Fibroblast of the conjunctiva (primary cell): ENCODE data around the gene ESYT2.
"Not testable (repeated sequence)": the region's sequence is repeated elsewhere in the genome, so short reads cannot be mapped to it uniquely, and the experiment has no call there.

Experiments
- DNase-seq: peaks from one replicate; pipeline ENCODE4 v3.0.0-alpha.2; 2010; ENCODE audit warnings: low read depth

Gene ESYT2, protein sequence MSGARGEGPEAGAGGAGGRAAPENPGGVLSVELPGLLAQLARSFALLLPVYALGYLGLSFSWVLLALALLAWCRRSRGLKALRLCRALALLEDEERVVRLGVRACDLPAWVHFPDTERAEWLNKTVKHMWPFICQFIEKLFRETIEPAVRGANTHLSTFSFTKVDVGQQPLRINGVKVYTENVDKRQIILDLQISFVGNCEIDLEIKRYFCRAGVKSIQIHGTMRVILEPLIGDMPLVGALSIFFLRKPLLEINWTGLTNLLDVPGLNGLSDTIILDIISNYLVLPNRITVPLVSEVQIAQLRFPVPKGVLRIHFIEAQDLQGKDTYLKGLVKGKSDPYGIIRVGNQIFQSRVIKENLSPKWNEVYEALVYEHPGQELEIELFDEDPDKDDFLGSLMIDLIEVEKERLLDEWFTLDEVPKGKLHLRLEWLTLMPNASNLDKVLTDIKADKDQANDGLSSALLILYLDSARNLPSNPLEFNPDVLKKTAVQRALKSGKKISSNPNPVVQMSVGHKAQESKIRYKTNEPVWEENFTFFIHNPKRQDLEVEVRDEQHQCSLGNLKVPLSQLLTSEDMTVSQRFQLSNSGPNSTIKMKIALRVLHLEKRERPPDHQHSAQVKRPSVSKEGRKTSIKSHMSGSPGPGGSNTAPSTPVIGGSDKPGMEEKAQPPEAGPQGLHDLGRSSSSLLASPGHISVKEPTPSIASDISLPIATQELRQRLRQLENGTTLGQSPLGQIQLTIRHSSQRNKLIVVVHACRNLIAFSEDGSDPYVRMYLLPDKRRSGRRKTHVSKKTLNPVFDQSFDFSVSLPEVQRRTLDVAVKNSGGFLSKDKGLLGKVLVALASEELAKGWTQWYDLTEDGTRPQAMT

DNA sequence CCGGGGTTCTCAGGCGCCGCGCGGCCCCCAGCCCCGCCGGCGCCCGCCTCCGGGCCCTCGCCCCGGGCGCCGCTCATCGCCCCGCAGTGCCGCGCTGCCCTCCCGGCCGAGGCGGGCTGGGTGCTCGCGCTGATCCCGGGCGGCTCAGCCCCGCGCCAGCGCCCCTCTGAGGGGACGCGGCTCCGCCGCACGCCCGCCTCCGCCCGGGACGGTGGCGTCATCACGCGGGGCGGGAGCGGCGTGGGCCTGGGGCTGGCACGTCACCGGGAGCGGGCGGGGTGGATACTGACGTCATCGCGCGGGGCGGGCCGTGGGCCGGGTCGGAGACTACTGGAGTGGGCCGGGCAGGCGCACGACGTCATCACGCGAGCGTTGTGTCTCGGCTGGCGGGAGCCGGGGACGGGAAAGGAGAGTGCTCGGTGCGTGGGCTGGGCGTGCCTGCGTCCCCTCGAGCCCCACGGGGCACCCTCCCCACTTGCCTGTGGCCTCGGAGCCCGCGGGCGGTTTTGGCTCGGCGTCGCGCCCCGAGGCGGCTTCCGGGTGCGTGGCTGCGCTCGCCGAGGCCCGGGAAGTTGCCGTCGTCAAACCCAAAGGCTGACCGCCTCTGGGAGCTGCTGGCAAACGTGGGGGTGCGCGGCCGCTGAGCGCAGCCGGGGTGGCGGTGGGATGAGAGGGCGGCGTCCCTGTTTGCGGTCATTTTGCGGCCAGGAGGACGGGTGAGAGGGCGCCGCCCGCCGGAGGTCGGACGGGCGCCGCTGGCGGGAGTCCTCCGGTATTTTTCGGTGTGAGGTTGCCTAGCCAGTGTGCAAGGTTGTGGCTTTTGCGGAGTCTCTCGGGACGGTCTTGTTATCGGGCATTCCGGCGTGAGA lies at the start of gene ESYT2:
ESYT2 (minus strand) TSS at position 168 of the 869 bp plus-strand sequence; CDS start at position 77, 91 bp downstream.
- DNase-seq = peak; percentile 92

DNA sequence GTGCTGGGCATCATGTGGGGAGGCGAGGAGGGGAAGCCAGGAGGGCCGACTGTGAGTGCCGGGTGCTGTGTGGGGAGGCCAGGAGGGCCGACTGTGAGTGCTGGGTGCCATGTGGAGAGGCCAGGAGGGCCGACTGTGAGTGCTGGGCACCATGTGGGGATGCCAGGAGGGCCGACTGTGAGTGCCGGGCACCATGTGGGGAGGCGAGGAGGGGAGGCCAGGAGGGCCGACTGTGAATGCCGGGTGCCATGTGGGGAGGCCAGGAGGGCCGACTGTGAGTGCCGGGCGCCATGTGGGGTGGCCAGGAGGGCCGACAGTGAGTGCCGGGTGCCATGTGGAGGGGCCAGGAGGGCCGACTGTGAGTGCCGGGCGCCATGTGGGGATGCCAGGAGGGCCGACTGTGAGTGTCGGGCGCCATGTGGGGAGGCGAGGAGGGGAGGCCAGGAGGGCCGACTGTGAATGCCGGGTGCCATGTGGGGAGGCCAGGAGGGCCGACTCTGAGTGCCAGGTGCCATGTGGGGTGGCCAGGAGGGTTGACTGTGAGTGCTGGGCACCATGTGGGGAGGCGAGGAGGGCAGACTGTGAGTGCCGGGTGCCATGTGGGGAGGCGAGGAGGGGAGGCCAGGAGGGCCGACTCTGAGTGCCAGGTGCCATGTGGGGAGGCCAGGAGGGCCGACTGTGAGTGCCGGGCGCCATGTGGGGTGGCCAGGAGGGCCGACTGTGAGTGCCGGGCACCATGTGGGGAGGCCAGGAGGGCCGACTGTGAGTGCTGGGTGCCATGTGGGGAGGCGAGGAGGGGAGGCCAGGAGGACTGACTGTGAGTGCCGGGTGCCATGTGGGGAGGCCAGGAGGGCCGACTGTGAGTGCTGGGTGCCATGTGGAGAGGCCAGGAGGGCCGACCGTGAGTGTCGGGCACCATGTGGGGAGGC lies 49.1 kb upstream of the ESYT2 start:
- DNase-seq = not testable (repeated sequence)

DNA sequence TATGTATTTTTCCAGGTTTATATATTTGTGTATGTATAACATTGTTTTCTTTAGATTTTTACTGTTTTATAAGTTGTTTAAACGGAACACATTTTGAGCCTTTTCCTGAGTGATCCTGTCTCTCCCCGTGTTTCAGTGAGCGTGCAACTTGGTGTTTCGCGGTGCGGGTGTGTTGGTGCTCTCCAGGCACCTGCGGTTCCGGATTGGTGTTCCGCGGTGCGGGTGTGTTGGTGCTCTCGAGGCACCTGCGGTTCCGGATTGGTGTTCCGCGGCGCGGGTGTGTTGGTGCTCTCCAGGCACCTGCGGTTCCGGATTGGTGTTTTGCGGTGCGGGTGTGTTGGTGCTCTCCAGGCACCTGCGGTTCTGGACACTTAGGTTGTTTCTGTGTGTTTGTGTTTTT lies 47.7 kb upstream of the ESYT2 start:
- no peak for DNase-seq

DNA sequence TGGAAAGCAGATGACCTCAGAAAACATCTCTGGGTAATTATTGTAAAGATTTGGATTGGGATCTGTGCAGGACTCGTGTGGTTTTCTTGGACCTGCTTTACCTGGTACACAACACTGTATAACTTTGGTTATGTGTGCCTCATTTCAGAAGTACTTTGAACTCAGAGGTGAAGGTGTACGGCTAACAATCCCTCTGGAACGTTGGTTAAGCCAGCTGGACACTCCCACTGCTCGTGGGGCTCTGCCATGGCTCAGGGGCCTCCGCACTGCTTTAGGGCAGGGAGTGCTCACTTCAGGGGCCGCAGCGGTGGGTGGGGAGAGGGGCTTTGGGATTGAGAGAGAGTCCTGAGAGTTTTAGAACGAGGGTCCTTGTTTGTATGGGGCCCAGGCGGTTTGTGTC lies 40.6 kb upstream of the ESYT2 start:
- no peak for DNase-seq

DNA sequence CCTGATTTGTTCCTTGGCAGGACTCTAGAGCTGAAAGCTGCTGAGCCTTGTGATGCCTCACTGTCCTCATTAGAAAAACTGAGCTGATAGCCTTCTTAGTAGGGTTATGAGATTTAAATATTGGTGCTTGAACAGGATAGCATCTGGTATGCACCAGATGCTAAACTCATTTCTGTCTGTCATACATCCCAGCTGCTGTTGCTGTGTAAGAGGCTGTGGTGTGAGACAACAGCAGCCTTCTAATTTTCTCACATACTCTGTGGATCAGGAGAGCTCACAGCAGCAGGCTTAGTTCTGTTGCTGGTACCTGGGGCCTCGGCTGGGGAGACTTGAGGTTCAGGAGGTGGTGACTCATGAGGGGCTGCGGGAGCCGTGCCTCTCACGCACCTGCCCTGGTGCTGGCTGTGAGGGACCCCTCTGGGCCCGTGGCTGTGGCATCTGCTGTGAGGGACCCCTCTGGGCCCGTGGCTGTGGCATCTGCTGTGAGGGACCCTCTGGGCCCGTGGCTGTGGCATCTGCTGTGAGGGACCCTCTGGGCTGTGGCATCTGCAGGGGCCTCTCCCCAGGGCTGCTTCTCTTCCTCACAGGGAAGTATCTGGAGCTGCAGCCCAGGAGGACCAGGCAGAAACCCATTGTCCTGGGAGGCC lies 39.6 kb upstream of the ESYT2 start:
- DNase-seq = no peak

DNA sequence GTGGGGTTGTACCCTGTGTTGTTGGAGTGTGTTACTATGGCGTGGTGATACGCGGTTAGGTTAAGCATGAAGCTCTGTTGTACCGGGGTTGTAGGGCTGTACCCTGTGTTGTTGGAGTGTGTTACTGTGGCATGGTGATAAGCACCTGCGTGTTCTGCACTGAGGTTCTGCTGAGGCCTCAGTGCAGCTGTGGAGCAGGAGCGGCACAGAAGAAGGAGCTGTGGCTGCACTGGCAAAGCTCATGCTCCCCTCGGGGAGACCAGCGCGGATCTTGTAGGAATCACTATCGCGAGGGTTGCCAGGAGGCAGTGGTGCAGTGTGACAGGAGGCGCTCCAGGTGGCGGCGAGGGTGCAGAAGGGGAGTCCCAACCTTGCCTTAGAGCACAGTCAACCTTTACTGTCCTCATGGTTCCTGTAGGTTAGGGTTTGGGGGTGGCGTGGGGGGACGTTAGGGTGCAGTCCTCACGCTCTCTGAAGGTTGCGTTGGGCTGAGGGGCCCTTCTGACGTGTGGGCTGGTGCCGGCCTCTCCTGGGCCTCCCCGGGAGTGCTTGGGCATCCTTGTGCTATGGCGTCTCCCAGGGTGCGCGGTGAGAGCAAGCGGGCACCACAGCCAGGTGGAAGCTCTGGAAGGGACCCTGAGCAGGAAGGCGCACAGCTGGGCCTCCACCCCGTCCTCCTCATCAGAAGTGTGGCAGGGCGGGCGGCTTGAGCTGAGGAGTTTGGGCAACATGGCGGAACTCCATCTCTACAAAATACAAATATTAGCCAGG lies 38.1 kb upstream of the ESYT2 start:
- DNase-seq = no peak

DNA sequence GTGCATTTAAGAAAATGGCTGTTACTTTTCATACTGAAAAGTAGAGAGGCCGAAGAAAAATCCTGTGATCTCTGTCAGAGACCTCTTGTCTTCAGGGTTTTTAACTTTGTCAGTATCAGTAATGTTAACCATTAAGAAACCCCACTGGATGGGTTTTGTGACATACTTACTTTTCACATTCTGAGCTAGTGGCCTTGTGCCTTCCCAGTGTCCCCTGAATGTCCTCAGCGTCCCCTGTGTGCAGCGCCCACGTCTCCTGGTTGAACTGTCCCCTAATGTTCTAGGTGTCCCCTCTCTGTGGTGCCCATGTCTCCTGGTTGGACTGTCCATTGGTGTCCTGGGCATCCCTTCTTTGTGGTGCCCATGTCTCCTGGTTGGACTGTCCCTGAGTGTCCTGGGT lies 36.7 kb upstream of the ESYT2 start:
- no peak for DNase-seq

DNA sequence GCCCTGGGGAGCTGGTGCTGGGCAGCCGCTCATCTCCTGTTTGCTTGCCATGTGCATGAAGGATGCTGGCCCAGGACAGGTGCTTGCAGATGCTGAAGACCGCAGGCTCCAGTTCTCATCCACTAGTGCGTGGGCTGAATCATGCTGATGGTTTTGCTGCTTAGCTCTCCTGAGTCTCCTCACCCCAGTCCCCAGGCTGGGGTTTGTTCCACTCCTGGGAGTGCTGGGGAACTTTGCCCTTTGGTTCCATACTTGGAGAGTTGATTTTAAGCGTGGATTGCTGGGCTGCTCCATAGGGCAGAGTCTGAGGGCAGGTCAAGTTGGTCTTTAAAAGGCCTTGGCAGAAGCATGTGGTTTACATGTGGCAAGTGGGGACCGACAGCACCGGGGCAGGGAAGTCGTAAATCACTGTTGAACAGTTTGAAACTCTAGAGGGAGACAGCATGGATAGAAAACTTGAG lies 36.2 kb upstream of the ESYT2 start:
- no peak for DNase-seq

DNA sequence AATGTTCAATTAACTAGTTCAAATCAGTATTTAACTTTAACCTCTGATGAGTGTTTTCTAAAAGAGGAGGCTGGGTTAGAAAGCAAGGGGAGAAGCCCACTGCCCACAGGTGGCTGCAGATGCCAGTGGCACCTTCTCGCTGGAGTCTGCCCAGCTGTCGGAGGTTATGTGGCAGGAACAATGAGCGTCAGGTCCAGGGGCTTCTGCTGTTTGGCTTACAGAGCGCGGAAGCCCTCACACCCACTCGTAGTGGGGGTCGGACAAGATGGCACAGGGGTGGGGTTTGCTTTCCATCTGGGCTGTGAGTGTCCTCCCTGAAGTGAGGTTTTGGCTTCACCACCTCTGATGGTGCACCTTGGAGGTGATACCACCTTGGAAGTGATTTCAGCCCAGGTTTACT lies 35.5 kb upstream of the ESYT2 start:
- no peak for DNase-seq

DNA sequence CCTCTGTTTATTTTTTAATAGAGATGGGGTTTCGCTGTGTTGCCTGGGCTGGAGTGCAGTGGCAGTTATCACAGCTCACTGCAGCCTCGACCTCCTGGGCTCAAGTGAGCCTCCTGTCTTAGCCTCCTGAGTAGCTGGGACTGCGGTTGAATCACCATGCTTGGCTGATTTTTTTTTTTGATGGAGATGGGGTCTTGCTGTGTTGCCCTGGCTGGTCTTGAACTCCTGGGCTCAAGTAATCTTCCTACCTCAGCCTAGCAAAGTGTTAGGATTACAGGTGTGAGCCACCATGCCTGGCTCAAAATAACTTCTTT lies 35.2 kb upstream of the ESYT2 start:
- no peak for DNase-seq

DNA sequence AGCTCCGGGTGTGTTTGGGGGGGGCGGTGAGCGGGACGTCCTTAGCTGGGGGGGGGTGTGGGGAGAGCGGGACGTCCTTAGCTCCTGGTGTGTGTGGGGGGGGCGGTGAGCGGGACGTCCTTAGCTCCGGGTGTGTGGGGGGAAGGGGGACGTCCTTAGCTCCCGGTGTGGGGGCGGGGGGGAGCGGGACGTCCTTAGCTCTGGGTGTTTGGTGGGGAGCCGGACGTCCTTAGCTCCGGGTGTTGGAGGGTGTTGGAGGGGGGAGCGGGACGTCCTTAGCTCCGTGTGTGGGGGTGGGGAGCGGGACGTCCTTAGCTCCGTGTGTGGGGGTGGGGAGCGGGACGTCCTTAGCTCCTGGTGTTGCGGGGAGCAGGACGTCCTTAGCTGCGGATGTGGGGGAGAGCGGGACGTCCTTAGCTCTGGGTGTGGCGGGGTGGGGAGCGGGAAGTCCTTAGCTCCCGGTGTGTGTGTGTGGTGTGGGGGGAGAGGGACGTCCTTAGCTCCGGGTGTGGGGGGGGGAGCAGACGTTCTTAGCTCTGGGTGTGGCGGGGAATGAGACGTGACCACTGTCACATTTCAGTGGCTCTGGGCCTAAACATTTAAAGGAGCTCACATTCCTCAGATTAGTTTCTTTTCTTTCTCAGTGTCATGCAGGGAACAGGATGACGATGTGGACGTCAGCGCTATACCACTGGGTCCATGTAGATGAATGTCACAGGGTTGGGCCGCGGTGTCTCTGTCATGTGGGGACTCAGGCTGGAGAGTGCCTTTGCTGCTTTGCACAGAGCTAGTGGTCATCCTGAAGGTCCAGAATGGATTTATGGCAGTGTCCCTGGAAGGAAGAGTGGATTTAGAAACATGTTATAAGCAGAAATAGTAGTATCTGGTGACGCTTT lies 34.5 kb upstream of the ESYT2 start:
- peak; percentile 30 for DNase-seq

DNA sequence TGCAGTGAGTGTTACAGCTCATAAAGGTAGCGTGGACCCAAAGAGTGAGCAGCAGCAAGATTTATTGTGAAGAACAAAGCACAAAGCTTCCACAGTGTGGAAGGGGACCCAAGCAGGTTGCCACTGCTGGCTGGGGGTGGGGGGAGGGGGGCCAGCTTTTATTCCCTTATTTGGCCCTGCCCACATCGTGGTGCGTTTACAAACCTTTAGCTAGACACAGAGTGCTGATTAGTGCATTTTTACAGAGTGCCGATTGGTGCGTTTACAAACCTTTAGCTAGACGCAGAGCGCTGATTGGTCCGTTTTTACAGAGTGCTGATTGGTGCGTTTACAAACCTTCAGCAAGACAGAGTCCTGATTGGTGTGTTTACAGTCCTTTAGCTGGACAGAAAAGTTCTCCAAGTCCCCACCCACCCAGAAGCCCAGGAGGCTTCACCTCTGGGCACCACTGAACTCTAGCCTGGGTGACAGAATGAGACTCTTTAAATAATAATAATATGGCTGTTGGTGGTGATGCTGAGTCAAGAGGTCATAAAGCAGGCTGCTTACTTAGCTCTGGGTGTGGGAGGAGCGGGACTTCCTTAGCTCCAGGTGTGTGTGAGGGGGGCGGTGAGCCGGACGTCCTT lies 33.8 kb upstream of the ESYT2 start:
- not testable (repeated sequence) for DNase-seq

DNA sequence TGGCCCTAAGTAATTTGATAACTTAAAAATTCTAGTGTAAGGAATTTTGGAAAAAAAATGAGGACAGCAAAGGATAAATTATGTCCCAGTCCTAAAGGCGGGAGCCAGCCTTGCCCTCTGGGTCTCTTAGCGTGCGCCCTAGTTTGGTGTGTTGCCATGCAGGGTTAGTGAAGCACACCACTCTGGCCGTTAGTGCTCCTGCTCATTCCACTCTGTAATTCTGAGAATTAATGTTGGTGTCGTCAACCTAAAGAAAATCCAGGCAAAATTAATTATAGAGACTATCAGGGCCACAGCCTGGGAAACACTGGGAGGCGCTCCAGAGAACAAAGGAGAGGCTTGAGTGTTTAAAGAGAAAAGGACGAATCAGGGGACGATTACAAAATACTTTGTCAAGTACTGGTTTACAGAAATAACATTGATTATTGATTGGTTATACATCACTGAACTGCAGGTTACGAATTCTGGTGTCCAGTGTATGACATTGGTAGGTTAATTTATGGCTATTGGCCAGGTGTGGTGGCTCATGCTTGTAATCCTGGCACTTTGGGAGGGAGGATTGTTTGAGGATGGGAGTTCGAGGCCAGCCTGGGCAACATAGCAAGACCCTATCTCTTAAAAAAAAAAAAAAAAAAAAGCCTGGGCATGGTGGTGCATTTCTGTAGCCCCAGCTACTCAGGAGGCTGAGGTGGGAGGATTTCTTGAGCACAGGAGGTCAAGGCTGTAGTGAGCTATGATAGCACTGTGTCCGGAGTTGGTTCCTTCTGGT lies 32.8 kb upstream of the ESYT2 start:
- DNase-seq = no peak

DNA sequence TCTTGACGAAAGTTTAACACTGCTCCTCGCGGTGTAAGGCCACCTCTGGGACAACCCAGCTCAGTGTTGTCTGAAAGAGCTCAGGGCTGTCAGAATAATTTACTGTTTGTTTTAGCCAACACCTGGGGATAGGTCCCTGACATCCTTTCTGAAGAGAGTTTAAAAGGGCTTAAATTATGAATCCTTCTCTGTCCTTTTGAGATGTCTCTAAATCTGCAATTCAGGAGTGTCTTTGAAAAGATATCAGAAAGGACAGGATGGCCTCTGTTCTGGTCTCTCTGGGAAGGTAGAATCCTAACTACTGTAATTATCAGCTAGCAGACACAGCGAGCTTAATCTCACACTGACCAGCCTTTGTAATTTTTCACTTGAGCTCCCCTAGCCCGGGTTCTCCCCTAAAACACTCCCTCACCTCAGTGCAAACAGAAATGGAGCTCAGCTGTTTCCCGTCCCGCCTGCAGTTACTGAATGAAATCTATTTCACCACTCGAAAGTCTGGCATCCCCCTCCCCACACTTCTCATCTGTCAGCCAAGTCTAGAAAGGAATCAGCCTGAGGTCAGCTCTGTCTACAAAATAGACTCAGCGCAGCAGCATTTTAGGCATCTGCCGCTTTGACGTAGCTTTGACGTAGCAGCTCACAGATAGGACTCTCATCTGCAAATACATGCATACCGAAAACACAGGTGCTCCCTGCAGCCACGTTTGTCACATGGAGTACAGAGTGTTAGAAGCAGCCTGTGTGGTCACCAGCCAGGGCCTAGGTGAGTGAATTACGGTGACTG lies 31.9 kb upstream of the ESYT2 start:
- DNase-seq = no peak

DNA sequence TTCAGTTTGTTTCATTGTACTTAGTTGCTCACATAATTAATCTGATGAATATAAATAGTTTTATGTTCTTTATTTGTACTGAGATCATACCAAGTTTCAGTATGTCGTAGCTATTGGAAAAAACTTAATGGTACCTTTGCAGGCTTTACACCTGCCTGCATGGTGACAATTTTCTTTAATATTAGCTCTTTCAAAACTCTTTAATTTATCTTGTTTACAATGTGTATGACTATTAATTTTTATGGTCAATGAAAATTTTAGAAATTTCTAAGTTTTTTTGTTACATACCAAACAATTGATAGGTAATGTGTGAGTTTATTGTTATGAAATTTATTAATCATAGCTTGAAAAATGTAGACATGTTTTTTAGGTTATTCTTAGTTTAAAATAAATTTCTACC lies 31.1 kb upstream of the ESYT2 start:
- DNase-seq = no peak

DNA sequence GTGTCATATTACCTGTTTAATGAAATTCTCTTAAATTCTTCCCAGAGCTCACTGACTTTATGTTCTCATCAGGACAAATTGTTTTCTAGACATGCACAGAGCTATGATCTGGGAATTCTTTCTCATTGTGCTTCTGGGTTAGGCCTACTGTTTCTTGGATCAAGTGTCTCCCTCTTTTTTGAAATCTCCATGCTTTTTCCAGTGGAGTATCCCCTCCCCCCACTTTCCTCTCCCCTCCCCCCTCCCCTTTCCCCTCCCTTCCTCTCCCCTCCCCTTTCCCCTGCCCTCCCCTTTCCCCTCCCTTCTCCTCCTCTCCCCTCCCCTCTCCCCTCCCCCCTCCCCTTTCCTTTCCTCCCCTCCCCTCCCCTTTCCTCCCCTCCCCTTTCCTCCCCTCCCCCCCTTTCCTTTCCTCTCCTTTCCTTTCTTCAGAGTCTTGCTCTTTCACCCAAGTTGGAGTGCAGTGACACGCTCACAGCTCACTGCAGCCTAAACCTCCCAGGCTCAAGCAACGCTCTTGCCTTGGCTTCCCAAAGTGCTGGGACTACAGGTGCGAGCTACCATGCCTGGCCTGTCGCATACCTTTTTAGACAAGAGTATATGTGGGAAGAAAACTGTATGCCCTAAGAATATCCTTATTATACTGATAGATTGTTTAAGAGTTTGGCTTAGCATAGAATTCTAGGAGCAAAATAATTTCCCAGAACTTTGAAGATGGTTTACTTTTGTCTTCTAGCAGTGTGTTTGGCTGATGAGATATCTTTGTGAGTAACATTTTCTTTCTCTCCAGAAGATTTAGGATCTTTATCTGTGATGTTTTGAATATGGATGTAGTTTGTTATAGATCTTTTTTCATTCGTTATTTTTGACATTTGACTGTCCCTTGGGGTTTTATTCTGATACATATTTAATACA lies 29.5 kb upstream of the ESYT2 start:
- DNase-seq = no peak
